HUES6 (cell line): ENCODE measurements around the gene NDE1.

Experiments
- H3K27ac ChIP-seq: 2 replicates; pipeline ENCODE4 v1.7.0; 2013; ENCODE audit warnings: low read depth, mild to moderate bottlenecking, low read length, inconsistent platforms
- H3K27me3 ChIP-seq: 2 replicates; pipeline ENCODE4 v1.6.1; 2013; ENCODE audit warnings: low read length; ENCODE audit not compliant: control insufficient read depth, insufficient read depth
- H3K36me3 ChIP-seq: 2 replicates; pipeline ENCODE4 v1.6.1; 2013; ENCODE audit warnings: low read length; ENCODE audit not compliant: control insufficient read depth, insufficient read depth
- H3K4me1 ChIP-seq: 2 replicates; pipeline ENCODE4 v1.6.1; 2013; ENCODE audit warnings: low read length; ENCODE audit not compliant: control insufficient read depth, insufficient read depth
- H3K4me3 ChIP-seq: 2 replicates; pipeline ENCODE4 v1.5.1; 2013; ENCODE audit warnings: low read depth, low read length
- H3K9ac ChIP-seq: one replicate; pipeline ENCODE4 v1.6.1; 2013; ENCODE audit warnings: mild to moderate bottlenecking, low read length
- H3K9me3 ChIP-seq: 2 replicates; pipeline ENCODE4 v1.6.1; 2013; ENCODE audit warnings: low read depth, low read length; ENCODE audit not compliant: control insufficient read depth, insufficient read depth

Gene NDE1

DNA sequence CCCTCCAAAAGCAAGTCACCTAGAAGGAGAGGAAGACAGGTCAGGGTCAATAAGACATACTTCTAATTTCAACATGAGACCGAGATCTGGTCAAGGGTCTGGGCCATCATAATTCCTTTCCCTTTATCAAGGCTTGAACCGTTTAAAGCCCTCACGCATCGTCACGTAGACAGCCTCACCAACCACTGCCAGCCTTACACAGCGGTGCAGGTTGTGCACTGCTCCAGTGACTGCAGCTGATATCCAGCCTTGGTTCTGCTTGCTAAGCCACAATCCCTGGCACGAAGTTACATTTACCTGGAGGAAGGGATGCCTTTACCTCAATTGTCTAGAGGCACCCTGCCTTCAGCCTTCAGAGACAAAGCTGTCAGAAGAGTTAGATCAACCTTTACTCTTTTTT lies 121.6 kb downstream of the NDE1 start:
- Histone ChIP-seq H3K9me3 (no peaks in the 10 kb centered on the region), H3K4me3 (no peak overlapping the region), H3K27me3 (peaks cover 4% of the 10 kb centered on the region; the same call in 1 of the 2 replicates), H3K36me3 (no peaks in the 10 kb centered on the region), H3K27ac (no peak overlapping the region), H3K4me1 (no peaks in the 10 kb centered on the region), H3K9ac (no peak overlapping the region)

GRCh38 chr16:15772579-15773293 lies 122.7 kb downstream of the NDE1 start:
- Histone ChIP-seq H3K36me3 (no peaks in the 10 kb centered on the region), H3K4me1 (no peaks in the 10 kb centered on the region), H3K27ac (no peak overlapping the region), H3K4me3 (no peak overlapping the region), H3K9me3 (no peaks in the 10 kb centered on the region), H3K27me3 (peaks cover 4% of the 10 kb centered on the region; the same call in 1 of the 2 replicates), H3K9ac (no peak overlapping the region)

GRCh38 chr16:15773968-15774367 lies 123.9 kb downstream of the NDE1 start:
- Histone ChIP-seq H3K4me3 (no peak overlapping the region), H3K9ac (no peak overlapping the region), H3K36me3 (no peaks in the 10 kb centered on the region), H3K27me3 (peaks cover 11% of the 10 kb centered on the region), H3K27ac (no peak overlapping the region), H3K4me1 (no peaks in the 10 kb centered on the region), H3K9me3 (no peaks in the 10 kb centered on the region)

- no peaks in the 10 kb centered on the region for H3K4me1 ChIP-seq
- no peak overlapping the region for H3K4me3 ChIP-seq
- no peak overlapping the region for H3K9ac ChIP-seq
- no peaks in the 10 kb centered on the region for H3K9me3 ChIP-seq
- H3K27ac ChIP-seq, result no peak overlapping the region
- peaks cover 11% of the 10 kb centered on the region for H3K27me3 ChIP-seq
- no peaks in the 10 kb centered on the region for H3K36me3 ChIP-seq
These were observed 125.2 kb downstream of the NDE1 start for GRCh38 chr16:15775209-15775608.

GRCh38 chr16:15775663-15776304 lies 125.7 kb downstream of the NDE1 start:
- no peaks in the 10 kb centered on the region for H3K36me3 ChIP-seq
- no peaks in the 10 kb centered on the region for H3K9me3 ChIP-seq
- no peak overlapping the region for H3K9ac ChIP-seq
- no peak overlapping the region for H3K4me3 ChIP-seq
- peaks cover 11% of the 10 kb centered on the region for H3K27me3 ChIP-seq
- no peaks in the 10 kb centered on the region for H3K4me1 ChIP-seq
- H3K27ac ChIP-seq, result no peak overlapping the region
